HEK293 (cell line): ENCODE measurements around the gene SEC22B.

Experiments
- MYNN ChIP-seq: fragments of 450-650 bp; formaldehyde crosslinking; IDR thresholded peaks from 2 replicates; pipeline ENCODE4 v1.5.1; 2016; ENCODE audit warnings: missing biosample characterization, missing genetic modification characterization, borderline replicate concordance
- OVOL3 ChIP-seq: fragments of 450-650 bp; formaldehyde crosslinking; IDR thresholded peaks from 2 replicates; pipeline ENCODE4 v1.5.1; 2016; ENCODE audit warnings: missing biosample characterization, missing genetic modification characterization
- RBAK ChIP-seq: fragments of 450-650 bp; formaldehyde crosslinking; IDR thresholded peaks from 2 replicates; pipeline ENCODE4 v1.5.1; 2016; ENCODE audit warnings: missing biosample characterization, missing genetic modification characterization
- SP3 ChIP-seq: fragments of 450-650 bp; formaldehyde crosslinking; IDR thresholded peaks from 2 replicates; pipeline ENCODE4 v1.5.1; 2016; ENCODE audit warnings: missing biosample characterization, missing genetic modification characterization
- SP7 ChIP-seq: fragments of 450-650 bp; formaldehyde crosslinking; IDR thresholded peaks from 2 replicates; pipeline ENCODE4 v1.5.1; 2016; ENCODE audit warnings: missing biosample characterization, missing genetic modification characterization
- ZBTB48 ChIP-seq: fragments of 450-650 bp; formaldehyde crosslinking; IDR thresholded peaks from 2 replicates; pipeline ENCODE4 v1.5.1; 2016; ENCODE audit warnings: missing biosample characterization, missing genetic modification characterization
- ZFP3 ChIP-seq: fragments of 450-650 bp; formaldehyde crosslinking; IDR thresholded peaks from 2 replicates; pipeline ENCODE4 v1.5.1; 2016; ENCODE audit warnings: low read depth, missing biosample characterization, missing genetic modification characterization
- ZNF133 ChIP-seq: fragments of 450-650 bp; formaldehyde crosslinking; IDR thresholded peaks from 2 replicates; pipeline ENCODE4 v1.5.1; 2016; ENCODE audit warnings: missing biosample characterization, missing genetic modification characterization
- ZNF341 ChIP-seq: fragments of 450-650 bp; formaldehyde crosslinking; IDR thresholded peaks from 2 replicates; pipeline ENCODE4; 2016; ENCODE audit warnings: low read depth, missing biosample characterization, missing genetic modification characterization
- ZNF514 ChIP-seq: fragments of 450-650 bp; formaldehyde crosslinking; IDR thresholded peaks from 2 replicates; pipeline ENCODE4 v1.5.1; 2016; ENCODE audit warnings: missing biosample characterization, missing genetic modification characterization
- ZNF558 ChIP-seq: fragments of 450-650 bp; formaldehyde crosslinking; IDR thresholded peaks from 2 replicates; pipeline ENCODE4 v1.5.1; 2016; ENCODE audit warnings: missing biosample characterization, missing genetic modification characterization
- ZNF561 ChIP-seq: fragments of 450-650 bp; IDR thresholded peaks from 2 replicates; pipeline ENCODE4 v1.5.1; 2018; ENCODE audit warnings: missing biosample characterization, missing genetic modification characterization, borderline replicate concordance
- ZNF707 ChIP-seq: fragments of 450-650 bp; formaldehyde crosslinking; IDR thresholded peaks from 2 replicates; pipeline ENCODE4 v1.5.1; 2016; ENCODE audit warnings: missing biosample characterization, missing genetic modification characterization
- ZXDB ChIP-seq: fragments of 450-650 bp; formaldehyde crosslinking; IDR thresholded peaks from 2 replicates; pipeline ENCODE4 v1.5.1; 2016; ENCODE audit warnings: missing biosample characterization, missing genetic modification characterization
- TF ChIP-seq, protein P1 (sequence below): fragments of 450-650 bp; formaldehyde crosslinking; IDR thresholded peaks from 2 replicates; pipeline ENCODE4 v1.5.1; 2016; ENCODE audit warnings: missing biosample characterization, missing genetic modification characterization, borderline replicate concordance
- TF ChIP-seq, protein P2 (sequence below): fragments of 450-650 bp; formaldehyde crosslinking; IDR thresholded peaks from 2 replicates; pipeline ENCODE4 v1.5.1; 2016; ENCODE audit warnings: missing biosample characterization, missing genetic modification characterization
- TF ChIP-seq, protein P3 (sequence below): fragments of 450-650 bp; formaldehyde crosslinking; IDR thresholded peaks from 2 replicates; pipeline ENCODE4 v1.5.1; 2016; ENCODE audit warnings: missing biosample characterization, missing genetic modification characterization
- TF ChIP-seq, protein P4 (sequence below): fragments of 450-650 bp; formaldehyde crosslinking; IDR thresholded peaks from 2 replicates; pipeline ENCODE4 v1.5.1; 2017; ENCODE audit warnings: missing biosample characterization, missing genetic modification characterization
- TF ChIP-seq, protein P5 (sequence below): fragments of 450-650 bp; formaldehyde crosslinking; IDR thresholded peaks from 2 replicates; pipeline ENCODE4 v1.5.1; 2016; ENCODE audit warnings: missing biosample characterization, missing genetic modification characterization
- TF ChIP-seq, protein P6 (sequence below): fragments of 450-650 bp; formaldehyde crosslinking; IDR thresholded peaks from 2 replicates; pipeline ENCODE4 v1.5.1; 2016; ENCODE audit warnings: missing biosample characterization, missing genetic modification characterization
- TF ChIP-seq, protein P7 (sequence below): fragments of 450-650 bp; formaldehyde crosslinking; IDR thresholded peaks from 2 replicates; pipeline ENCODE4 v1.5.1; 2017; ENCODE audit warnings: missing biosample characterization, mild to moderate bottlenecking, missing genetic modification characterization, moderate library complexity

Gene SEC22B

DNA sequence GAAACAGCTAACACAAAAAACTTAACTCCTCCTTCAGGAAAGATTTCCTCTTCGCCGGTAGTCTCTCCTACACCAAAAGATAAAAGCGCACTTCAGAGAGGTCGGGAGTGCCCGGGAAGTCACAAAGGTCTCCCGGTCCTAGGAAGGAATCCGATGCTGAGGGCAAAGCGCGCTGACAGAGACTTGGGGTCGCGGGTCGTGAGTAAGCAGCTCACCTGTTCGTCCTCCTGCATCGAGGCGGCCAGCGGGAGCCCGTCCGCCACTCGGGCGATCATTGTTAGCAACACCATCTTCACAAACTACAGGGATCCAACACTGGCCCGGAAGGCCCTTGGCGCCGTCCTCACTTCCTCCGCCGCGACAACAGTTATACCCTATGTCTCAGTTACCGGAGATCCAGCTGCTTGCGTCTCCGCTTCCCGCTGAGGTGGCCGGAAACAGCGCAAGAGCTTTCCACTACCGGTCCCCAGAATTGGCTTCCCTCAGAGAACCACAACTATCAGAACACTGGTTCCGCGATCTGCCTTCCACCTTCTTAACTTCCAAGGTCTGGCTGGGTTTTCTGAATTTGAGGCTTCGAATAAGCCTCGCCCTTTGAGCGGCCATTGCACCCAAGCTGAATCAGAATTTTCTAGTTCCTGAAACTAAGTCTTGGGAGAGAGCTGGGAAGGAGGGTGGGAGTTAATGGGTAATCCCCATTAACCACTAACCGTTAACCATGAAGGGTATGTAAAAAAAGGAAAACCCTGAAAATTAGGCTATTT lies at the start of gene SEC22B (continued):
- TF ChIP-seq, protein P1, sequence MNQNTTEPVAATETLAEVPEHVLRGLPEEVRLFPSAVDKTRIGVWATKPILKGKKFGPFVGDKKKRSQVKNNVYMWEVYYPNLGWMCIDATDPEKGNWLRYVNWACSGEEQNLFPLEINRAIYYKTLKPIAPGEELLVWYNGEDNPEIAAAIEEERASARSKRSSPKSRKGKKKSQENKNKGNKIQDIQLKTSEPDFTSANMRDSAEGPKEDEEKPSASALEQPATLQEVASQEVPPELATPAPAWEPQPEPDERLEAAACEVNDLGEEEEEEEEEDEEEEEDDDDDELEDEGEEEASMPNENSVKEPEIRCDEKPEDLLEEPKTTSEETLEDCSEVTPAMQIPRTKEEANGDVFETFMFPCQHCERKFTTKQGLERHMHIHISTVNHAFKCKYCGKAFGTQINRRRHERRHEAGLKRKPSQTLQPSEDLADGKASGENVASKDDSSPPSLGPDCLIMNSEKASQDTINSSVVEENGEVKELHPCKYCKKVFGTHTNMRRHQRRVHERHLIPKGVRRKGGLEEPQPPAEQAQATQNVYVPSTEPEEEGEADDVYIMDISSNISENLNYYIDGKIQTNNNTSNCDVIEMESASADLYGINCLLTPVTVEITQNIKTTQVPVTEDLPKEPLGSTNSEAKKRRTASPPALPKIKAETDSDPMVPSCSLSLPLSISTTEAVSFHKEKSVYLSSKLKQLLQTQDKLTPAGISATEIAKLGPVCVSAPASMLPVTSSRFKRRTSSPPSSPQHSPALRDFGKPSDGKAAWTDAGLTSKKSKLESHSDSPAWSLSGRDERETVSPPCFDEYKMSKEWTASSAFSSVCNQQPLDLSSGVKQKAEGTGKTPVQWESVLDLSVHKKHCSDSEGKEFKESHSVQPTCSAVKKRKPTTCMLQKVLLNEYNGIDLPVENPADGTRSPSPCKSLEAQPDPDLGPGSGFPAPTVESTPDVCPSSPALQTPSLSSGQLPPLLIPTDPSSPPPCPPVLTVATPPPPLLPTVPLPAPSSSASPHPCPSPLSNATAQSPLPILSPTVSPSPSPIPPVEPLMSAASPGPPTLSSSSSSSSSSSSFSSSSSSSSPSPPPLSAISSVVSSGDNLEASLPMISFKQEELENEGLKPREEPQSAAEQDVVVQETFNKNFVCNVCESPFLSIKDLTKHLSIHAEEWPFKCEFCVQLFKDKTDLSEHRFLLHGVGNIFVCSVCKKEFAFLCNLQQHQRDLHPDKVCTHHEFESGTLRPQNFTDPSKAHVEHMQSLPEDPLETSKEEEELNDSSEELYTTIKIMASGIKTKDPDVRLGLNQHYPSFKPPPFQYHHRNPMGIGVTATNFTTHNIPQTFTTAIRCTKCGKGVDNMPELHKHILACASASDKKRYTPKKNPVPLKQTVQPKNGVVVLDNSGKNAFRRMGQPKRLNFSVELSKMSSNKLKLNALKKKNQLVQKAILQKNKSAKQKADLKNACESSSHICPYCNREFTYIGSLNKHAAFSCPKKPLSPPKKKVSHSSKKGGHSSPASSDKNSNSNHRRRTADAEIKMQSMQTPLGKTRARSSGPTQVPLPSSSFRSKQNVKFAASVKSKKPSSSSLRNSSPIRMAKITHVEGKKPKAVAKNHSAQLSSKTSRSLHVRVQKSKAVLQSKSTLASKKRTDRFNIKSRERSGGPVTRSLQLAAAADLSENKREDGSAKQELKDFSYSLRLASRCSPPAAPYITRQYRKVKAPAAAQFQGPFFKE (tag by site-specific recombination), result no peak
- TF ChIP-seq, protein P2, sequence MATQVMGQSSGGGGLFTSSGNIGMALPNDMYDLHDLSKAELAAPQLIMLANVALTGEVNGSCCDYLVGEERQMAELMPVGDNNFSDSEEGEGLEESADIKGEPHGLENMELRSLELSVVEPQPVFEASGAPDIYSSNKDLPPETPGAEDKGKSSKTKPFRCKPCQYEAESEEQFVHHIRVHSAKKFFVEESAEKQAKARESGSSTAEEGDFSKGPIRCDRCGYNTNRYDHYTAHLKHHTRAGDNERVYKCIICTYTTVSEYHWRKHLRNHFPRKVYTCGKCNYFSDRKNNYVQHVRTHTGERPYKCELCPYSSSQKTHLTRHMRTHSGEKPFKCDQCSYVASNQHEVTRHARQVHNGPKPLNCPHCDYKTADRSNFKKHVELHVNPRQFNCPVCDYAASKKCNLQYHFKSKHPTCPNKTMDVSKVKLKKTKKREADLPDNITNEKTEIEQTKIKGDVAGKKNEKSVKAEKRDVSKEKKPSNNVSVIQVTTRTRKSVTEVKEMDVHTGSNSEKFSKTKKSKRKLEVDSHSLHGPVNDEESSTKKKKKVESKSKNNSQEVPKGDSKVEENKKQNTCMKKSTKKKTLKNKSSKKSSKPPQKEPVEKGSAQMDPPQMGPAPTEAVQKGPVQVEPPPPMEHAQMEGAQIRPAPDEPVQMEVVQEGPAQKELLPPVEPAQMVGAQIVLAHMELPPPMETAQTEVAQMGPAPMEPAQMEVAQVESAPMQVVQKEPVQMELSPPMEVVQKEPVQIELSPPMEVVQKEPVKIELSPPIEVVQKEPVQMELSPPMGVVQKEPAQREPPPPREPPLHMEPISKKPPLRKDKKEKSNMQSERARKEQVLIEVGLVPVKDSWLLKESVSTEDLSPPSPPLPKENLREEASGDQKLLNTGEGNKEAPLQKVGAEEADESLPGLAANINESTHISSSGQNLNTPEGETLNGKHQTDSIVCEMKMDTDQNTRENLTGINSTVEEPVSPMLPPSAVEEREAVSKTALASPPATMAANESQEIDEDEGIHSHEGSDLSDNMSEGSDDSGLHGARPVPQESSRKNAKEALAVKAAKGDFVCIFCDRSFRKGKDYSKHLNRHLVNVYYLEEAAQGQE, result peak; percentile 85
- no peak for TF ChIP-seq ZNF514
- TF ChIP-seq, protein P3, sequence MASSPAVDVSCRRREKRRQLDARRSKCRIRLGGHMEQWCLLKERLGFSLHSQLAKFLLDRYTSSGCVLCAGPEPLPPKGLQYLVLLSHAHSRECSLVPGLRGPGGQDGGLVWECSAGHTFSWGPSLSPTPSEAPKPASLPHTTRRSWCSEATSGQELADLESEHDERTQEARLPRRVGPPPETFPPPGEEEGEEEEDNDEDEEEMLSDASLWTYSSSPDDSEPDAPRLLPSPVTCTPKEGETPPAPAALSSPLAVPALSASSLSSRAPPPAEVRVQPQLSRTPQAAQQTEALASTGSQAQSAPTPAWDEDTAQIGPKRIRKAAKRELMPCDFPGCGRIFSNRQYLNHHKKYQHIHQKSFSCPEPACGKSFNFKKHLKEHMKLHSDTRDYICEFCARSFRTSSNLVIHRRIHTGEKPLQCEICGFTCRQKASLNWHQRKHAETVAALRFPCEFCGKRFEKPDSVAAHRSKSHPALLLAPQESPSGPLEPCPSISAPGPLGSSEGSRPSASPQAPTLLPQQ (tag by site-specific recombination), result peak; percentile 92
- TF ChIP-seq ZXDB (tag by site-specific recombination), result peak; percentile 96
- no peak for TF ChIP-seq MYNN (tag by site-specific recombination)
- TF ChIP-seq, protein P4, sequence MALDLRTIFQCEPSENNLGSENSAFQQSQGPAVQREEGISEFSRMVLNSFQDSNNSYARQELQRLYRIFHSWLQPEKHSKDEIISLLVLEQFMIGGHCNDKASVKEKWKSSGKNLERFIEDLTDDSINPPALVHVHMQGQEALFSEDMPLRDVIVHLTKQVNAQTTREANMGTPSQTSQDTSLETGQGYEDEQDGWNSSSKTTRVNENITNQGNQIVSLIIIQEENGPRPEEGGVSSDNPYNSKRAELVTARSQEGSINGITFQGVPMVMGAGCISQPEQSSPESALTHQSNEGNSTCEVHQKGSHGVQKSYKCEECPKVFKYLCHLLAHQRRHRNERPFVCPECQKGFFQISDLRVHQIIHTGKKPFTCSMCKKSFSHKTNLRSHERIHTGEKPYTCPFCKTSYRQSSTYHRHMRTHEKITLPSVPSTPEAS (tag by site-specific recombination), result peak; percentile 79
- TF ChIP-seq ZNF133 (tag by site-specific recombination), result peak; percentile 34
- TF ChIP-seq ZNF341 (tag by site-specific recombination), result peak; percentile 13; the same call in 1 of the 2 replicates
- TF ChIP-seq ZBTB48, result 0 out of 2 replicates have a peak, but pooled peaks have one; percentile 32
- peak; percentile 93 for TF ChIP-seq ZNF558 (tag by site-specific recombination)
- no peak for TF ChIP-seq RBAK (tag by site-specific recombination)
- no peak for TF ChIP-seq ZFP3 (tag by site-specific recombination)
- peak; percentile 97 for TF ChIP-seq OVOL3 (tag by site-specific recombination)
- TF ChIP-seq, protein P5, sequence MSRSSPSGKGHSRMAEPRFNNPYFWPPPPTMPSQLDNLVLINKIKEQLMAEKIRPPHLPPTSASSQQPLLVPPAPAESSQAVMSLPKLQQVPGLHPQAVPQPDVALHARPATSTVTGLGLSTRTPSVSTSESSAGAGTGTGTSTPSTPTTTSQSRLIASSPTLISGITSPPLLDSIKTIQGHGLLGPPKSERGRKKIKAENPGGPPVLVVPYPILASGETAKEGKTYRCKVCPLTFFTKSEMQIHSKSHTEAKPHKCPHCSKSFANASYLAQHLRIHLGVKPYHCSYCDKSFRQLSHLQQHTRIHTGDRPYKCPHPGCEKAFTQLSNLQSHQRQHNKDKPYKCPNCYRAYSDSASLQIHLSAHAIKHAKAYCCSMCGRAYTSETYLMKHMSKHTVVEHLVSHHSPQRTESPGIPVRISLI (tag by site-specific recombination), result no peak; the same call in 1 of the 2 replicates
- TF ChIP-seq SP3, result peak; percentile 76
- peak; percentile 97 for TF ChIP-seq ZNF561 (tag by site-specific recombination)
- TF ChIP-seq, protein P6, sequence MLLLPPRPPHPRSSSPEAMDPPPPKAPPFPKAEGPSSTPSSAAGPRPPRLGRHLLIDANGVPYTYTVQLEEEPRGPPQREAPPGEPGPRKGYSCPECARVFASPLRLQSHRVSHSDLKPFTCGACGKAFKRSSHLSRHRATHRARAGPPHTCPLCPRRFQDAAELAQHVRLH (tag by site-specific recombination), result peak; percentile 97
- TF ChIP-seq SP7 (tag by site-specific recombination), result peak; percentile 94
- TF ChIP-seq, protein P7, sequence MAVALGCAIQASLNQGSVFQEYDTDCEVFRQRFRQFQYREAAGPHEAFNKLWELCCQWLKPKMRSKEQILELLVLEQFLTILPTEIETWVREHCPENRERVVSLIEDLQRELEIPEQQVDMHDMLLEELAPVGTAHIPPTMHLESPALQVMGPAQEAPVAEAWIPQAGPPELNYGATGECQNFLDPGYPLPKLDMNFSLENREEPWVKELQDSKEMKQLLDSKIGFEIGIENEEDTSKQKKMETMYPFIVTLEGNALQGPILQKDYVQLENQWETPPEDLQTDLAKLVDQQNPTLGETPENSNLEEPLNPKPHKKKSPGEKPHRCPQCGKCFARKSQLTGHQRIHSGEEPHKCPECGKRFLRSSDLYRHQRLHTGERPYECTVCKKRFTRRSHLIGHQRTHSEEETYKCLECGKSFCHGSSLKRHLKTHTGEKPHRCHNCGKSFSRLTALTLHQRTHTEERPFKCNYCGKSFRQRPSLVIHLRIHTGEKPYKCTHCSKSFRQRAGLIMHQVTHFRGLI (tag by site-specific recombination), result peak; percentile 56; the same call in 1 of the 2 replicates
- no peak for TF ChIP-seq ZNF707 (tag by site-specific recombination)
